Fibroblast of mammary gland (primary cell): ENCODE results near the gene TTC8.
"Not testable (repeated sequence)": the region's sequence is repeated elsewhere in the genome, so short reads cannot be mapped to it uniquely, and the experiment has no call there.

Source experiments
- DNase-seq: peaks from one replicate; pipeline ENCODE4 v3.0.0-alpha.2; 2010; ENCODE audit warnings: low read depth
- H3K4me3 ChIP-seq: 2 replicates; pipeline ENCODE4 v1.5.1; 2011; ENCODE audit warnings: low read depth, mild to moderate bottlenecking, low read length, moderate library complexity; ENCODE audit not compliant: control insufficient read depth
- TF ChIP-seq, protein P1 (sequence below): conservative IDR thresholded peaks from 2 replicates; pipeline ENCODE4 v1.5.1; 2011; ENCODE audit warnings: low read depth, low read length, inconsistent platforms; ENCODE audit not compliant: control insufficient read depth, insufficient read depth

The TTC8 gene

GRCh38 chr14:88804035-88804434 lies 20.4 kb upstream of the TTC8 start:
- no peak overlapping the region for H3K4me3 ChIP-seq
- TF ChIP-seq, protein P1, sequence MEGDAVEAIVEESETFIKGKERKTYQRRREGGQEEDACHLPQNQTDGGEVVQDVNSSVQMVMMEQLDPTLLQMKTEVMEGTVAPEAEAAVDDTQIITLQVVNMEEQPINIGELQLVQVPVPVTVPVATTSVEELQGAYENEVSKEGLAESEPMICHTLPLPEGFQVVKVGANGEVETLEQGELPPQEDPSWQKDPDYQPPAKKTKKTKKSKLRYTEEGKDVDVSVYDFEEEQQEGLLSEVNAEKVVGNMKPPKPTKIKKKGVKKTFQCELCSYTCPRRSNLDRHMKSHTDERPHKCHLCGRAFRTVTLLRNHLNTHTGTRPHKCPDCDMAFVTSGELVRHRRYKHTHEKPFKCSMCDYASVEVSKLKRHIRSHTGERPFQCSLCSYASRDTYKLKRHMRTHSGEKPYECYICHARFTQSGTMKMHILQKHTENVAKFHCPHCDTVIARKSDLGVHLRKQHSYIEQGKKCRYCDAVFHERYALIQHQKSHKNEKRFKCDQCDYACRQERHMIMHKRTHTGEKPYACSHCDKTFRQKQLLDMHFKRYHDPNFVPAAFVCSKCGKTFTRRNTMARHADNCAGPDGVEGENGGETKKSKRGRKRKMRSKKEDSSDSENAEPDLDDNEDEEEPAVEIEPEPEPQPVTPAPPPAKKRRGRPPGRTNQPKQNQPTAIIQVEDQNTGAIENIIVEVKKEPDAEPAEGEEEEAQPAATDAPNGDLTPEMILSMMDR: no peak
- peak; percentile 22 for DNase-seq

GRCh38 chr14:88804477-88804876 lies 20.0 kb upstream of the TTC8 start:
- TF ChIP-seq, protein P1: no peak

GRCh38 chr14:88808359-88808758 lies 16.1 kb upstream of the TTC8 start:
- no peak overlapping the region for H3K4me3 ChIP-seq
- no peak for DNase-seq
- TF ChIP-seq, protein P1: no peak

More at GRCh38 chr14:88804477-88804876, 20.0 kb upstream of the TTC8 start:
- no peak overlapping the region for H3K4me3 ChIP-seq
- DNase-seq: no peak

GRCh38 chr14:88815980-88816379 lies 8.5 kb upstream of the TTC8 start:
- no peak for DNase-seq
- TF ChIP-seq, protein P1: no peak
- H3K4me3 ChIP-seq: no peak overlapping the region

GRCh38 chr14:88818018-88818417 lies 6.4 kb upstream of the TTC8 start:
- DNase-seq: no peak
- TF ChIP-seq, protein P1: no peak

GRCh38 chr14:88819674-88820073 lies 4.8 kb upstream of the TTC8 start:
- H3K4me3 ChIP-seq, DNase-seq: not testable (repeated sequence)

More at GRCh38 chr14:88818018-88818417, 6.4 kb upstream of the TTC8 start:
- H3K4me3 ChIP-seq: no peak overlapping the region

DNA sequence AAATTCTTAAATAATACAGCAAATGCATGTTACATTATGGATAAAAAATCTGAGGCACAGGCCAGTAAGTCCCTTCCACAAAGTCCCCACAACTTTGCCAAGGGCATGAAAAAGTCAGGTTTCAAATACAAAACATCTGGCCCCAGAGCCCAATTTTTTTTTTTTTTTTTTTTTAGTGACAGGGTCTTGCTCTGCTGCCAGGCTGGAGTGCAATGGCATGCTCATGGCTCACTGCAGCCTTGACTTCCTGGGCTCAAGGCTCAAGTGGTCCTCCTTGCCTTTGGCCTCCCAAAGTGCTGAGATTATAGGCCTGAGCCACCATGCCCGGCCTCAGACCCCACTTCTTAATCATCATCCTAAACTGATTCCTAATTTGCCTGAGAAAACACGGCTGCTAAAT lies 3.1 kb upstream of the TTC8 start:
- DNase-seq: no peak
- H3K4me3 ChIP-seq: no peak overlapping the region
- TF ChIP-seq, protein P1: no peak
